ENCODE results near the gene HRH1. TPM values are rescaled to one million over a fixed set of nuclear protein-coding genes. Genes with fewer than 3 reads are reported as not detected.

Gene HRH1
- total RNA-seq, 1 donor = 20.6 TPM

DNA sequence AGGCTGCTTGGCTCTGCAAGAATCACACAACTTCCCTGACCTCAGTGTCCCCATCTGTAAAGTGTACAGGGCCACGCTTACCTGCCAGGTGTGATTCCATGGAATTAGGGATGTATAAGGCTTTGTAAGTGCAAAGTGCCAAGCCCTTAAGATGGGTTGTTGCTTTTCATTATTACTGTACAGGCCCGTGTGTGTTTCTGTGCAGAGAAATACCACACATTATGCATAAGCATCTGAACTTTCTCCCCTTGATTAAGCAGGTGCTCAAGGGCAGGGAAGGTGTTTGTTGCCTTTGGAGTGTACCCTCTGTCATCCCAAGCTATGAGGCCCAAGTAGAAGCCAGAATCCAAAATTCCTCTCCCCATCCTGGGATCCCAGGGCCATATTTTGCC is 13.6 kb upstream of the HRH1 start:
- DNase-seq (ENCODE audit: low read depth) = no peak
- no peak overlapping the region for H3K4me3 ChIP-seq (ENCODE audit: low read depth, low read length)
- TF ChIP-seq, protein P1, sequence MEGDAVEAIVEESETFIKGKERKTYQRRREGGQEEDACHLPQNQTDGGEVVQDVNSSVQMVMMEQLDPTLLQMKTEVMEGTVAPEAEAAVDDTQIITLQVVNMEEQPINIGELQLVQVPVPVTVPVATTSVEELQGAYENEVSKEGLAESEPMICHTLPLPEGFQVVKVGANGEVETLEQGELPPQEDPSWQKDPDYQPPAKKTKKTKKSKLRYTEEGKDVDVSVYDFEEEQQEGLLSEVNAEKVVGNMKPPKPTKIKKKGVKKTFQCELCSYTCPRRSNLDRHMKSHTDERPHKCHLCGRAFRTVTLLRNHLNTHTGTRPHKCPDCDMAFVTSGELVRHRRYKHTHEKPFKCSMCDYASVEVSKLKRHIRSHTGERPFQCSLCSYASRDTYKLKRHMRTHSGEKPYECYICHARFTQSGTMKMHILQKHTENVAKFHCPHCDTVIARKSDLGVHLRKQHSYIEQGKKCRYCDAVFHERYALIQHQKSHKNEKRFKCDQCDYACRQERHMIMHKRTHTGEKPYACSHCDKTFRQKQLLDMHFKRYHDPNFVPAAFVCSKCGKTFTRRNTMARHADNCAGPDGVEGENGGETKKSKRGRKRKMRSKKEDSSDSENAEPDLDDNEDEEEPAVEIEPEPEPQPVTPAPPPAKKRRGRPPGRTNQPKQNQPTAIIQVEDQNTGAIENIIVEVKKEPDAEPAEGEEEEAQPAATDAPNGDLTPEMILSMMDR (IDR thresholded peaks at IDR 0.05; ENCODE audit: insufficient read depth, low read length) = no peak

DNA sequence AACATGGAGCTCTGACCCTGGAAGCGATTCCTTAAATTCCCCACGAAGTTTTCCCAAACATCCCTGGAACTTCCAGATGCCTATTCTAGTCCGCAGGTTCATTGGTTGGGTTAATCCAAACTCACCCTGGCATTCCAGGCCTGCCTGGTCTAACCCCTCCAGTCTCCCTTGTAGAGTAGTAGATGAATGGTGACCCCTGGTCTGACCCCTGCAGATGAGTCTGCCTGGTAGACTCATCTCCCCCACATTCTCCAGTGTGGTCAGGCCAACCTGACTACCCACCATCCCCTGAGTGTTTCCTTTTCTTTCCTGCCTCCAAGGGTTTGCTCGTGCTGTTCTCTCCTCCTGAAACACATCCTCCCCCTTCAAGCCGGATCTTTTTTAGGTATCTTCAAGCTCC is 10.8 kb upstream of the HRH1 start:
- no peak overlapping the region for H3K4me3 ChIP-seq (ENCODE audit: low read depth, low read length)
- TF ChIP-seq, protein P1 (IDR thresholded peaks at IDR 0.05; ENCODE audit: insufficient read depth, low read length) = no peak
- no peak for DNase-seq (ENCODE audit: low read depth)

DNA sequence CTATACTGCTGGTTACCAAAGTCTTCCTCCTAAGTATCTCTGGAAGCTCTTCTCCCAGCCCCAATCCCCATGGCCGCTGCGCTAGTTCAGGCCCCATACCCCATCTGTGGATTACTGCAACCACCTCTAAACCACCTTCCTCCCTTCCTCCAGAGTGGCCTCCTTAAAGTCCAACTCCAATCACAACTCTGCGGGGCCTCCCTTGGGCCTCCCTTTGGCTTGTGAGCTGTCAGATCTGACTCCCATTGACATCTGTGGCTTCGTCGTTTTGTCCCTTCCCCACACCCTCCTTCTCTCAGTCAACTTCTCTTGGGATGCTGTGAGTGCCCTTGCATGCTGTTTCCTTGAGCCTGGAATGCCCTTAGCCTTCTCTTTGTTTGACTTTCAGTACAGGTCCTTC is 9.3 kb upstream of the HRH1 start:
- no peak overlapping the region for H3K4me3 ChIP-seq (ENCODE audit: low read depth, low read length)
- TF ChIP-seq, protein P1 (IDR thresholded peaks at IDR 0.05; ENCODE audit: insufficient read depth, low read length) = no peak
- DNase-seq (ENCODE audit: low read depth) = no peak

DNA sequence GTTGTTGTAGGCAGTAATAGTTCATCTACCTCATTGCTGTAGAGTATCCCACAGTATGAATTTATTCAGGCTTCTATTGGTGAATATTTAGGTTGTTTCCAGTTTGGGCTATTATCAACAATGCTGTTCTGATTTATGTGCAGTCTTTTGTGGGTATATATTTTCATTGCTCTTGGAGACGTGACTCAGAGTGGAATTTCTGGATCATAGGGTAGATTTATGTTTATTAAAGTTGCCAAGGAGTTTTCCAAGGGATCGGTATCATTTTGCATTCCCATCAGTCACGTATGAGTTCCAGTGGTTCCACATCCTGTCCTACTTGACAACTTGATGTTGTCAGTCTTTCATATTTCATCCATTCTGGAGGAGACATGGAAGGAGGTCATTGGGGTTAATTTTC is 8.4 kb upstream of the HRH1 start:
- DNase-seq (ENCODE audit: low read depth) = peak; percentile 90
- TF ChIP-seq, protein P1 (IDR thresholded peaks at IDR 0.05; ENCODE audit: insufficient read depth, low read length) = no peak
- H3K4me3 ChIP-seq (ENCODE audit: low read depth, low read length) = no peak overlapping the region

DNA sequence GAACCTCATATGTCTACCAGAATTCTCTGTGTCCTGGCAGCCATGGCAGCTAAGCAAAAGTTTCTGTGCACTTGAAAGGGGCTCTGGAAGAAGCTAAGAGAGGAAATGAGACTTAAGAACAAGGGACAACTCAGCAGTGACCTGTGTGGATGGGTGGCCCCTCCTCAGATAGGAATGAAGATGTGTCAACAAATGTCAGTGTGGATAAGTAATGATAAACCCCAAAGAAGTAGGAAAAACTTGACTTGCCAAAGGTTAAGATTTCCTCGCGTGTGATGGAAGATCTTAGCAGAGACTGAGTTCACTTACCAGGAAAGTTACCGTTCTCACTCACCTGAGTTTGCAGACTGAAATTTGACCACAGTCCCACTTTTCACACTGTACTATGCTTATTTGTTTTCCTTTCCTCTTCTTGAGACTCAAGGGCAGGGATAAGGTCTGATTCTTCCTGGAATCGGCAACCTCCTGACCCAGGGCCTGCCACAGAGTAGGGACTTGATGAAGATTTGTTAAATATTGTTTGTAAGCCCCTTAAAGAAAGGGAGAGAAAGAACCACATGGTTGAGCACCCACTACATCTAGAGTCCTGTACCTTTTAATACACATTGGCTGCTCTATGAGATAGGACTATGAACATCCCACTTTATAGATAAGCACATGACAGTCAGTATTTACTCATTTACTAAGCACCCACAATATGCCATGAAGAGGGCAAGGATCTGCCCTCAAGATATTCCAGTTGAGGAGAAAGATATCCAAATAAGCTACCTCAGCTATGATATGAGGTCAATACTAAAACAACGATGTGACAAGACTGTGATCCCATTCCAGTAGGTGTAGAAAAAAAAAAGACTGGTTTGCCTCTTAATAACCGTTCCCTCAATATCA is 7.3 kb upstream of the HRH1 start:
- no peak for DNase-seq (ENCODE audit: low read depth)
- TF ChIP-seq, protein P1 (IDR thresholded peaks at IDR 0.05; ENCODE audit: insufficient read depth, low read length) = no peak
- no peak overlapping the region for H3K4me3 ChIP-seq (ENCODE audit: low read depth, low read length)

DNA sequence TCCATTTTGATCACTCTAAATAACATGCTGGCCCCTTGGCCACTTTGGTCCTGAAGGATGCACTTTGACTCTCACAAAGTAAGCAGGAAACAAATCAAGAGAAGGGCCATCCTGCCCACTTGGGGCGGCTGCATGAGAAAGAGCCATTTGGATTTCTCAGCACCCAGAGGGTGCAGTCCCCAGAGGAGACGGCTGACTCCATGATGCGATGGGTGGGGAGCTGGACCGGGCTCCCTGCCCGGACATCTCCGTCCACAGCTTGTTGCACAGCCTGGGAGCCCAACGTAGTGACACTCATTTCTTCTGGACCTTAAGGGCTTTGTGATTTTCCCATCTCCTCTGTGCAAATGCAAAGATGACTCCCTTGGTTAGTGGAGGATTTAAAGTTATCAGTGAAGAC is 4.0 kb upstream of the HRH1 start:
- TF ChIP-seq, protein P1 (IDR thresholded peaks at IDR 0.05; ENCODE audit: insufficient read depth, low read length) = no peak
- H3K4me3 ChIP-seq (ENCODE audit: low read depth, low read length) = no peak overlapping the region
- peak; percentile 36 for DNase-seq (ENCODE audit: low read depth)

Measured in fibroblast of the aortic adventitia (primary cell).